Neural progenitor cell (in vitro differentiated cells): ENCODE measurements around the gene CDX2.

Source experiments
- EZH2 ChIP-seq: fragments of 200-600 bp; sonication (generic); IDR thresholded peaks from 2 replicates; pipeline ENCODE4 v1.6.1; 2017; ENCODE audit warnings: antibody characterized with exemption, mild to moderate bottlenecking, moderate library complexity
- TF ChIP-seq, protein P1 (sequence below): fragments of 200-600 bp; sonication (generic); IDR thresholded peaks from 2 replicates; pipeline ENCODE4 v1.5.1; 2017; ENCODE audit warnings: antibody characterized with exemption, mild to moderate bottlenecking

DNA sequence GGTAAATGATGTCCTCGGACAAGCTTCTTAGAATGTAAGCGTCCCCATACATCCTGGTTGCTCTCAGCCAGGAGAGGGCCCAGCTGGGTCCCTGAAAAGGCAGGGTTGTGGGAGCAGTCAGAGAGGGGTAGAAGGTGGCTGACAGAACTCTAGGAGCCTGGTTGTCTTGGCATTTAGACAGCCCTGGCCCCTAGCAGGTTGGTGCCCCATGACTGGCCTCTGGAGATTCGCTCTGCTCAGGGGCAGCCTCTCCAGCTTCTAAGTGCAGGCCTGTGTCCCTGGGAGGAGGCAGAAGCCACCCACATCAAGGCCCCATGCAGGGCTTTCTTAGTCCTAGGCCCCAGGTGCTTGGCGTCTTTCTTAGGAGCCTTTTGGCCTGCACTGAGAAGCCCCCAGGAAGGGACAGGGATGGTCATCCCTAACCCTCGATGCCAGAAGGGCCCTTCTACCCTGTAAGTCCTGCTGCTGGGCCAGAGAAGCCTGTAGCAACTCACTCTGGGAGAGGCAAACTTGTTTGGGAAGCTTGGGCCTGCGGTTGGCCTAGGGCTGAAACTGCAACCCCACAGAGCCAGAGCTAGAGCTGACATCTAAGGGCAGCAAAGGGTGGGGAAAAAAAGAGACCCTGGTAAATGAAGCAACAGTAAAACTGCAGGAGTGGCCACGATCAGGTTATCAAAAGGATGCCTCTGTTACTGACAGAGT, 2.8 kb upstream of the CDX2 start:
- TF ChIP-seq, protein P1, sequence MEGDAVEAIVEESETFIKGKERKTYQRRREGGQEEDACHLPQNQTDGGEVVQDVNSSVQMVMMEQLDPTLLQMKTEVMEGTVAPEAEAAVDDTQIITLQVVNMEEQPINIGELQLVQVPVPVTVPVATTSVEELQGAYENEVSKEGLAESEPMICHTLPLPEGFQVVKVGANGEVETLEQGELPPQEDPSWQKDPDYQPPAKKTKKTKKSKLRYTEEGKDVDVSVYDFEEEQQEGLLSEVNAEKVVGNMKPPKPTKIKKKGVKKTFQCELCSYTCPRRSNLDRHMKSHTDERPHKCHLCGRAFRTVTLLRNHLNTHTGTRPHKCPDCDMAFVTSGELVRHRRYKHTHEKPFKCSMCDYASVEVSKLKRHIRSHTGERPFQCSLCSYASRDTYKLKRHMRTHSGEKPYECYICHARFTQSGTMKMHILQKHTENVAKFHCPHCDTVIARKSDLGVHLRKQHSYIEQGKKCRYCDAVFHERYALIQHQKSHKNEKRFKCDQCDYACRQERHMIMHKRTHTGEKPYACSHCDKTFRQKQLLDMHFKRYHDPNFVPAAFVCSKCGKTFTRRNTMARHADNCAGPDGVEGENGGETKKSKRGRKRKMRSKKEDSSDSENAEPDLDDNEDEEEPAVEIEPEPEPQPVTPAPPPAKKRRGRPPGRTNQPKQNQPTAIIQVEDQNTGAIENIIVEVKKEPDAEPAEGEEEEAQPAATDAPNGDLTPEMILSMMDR = no peak
- no peak for TF ChIP-seq EZH2
